COR-L47 (cell line): ENCODE results near the gene FCER2.

Source experiments
- DNase-seq: peaks from one replicate; lab custom pipeline; 2025; lab: John Stamatoyannopoulos, UW

FCER2 gene

DNA sequence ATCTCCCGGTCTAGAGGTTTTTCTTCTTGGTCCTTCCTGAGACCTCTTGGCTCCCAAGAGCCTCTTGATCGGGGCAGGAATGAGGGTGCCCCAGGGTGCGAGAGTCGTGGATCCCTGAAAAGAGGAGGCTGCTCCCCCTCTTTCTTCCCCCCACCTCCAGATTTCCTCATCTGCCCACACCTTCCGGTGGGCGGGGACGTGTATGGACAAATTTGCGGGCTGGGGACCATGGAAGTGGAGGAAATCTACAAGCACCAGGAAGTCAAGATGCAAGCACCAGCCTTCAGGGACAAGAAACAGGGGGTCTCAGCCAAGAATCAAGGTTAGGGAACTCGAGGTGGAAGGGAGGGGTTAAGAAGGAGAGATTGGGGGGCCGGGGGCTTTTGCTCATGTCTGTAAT lies 25.1 kb downstream of the FCER2 start, which contains the start of gene MCEMP1:
Gene MCEMP1 (plus strand): TSS at position 237 of the 400 bp plus-strand sequence. CDS start 31 bp downstream, at position 268.
- no peak for DNase-seq

GRCh38 chr19:7676376-7676775 lies 25.6 kb downstream of the FCER2 start:
- DNase-seq = no peak

DNA sequence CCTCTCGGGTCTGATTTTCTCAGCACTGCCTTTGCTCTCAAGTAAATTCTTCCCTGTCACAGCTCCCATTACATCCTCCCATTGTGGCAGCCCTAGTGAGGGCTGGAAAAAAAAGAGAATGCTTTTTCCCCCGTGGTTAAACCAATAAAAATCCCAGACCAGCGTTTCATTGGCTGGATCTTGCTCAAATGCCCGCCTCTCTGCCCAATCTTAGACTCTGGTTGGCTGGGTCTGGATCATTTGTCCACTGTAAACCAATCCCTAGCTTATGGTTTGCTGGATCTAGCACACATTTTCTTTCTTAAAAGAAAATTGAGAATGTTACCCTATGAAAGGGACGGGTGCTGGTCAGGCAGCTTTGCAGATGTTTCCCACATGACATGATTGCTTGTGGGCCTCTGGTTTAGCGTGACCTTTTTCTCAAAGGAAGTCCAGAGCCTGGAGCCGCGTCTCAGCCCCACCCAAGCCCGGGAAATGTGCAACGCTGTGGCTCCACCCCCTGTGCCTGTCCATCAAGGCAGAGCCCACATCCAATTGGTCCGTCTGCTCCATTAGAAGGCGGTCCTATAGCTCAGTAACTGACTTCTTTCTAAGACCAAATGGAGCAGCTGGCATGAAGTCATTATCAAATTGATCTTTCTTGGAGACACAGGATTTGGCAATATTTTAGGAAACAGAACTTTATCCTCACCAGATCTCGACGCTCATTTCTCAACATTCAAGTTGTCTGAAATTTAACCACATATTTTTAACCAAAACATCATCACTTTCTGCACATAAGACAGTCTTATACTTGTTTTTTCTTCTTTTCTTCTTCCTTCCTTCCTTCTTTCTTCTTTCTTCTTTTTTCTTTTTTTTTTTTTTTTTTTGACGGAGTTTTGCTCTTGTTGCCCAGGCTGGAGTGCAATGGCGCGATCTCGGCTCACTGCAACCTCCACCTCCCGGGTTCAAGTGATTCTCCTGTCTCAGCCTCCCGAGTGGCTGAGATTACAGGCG lies 27.6 kb downstream of the FCER2 start:
- peak; percentile 10 for DNase-seq

DNA sequence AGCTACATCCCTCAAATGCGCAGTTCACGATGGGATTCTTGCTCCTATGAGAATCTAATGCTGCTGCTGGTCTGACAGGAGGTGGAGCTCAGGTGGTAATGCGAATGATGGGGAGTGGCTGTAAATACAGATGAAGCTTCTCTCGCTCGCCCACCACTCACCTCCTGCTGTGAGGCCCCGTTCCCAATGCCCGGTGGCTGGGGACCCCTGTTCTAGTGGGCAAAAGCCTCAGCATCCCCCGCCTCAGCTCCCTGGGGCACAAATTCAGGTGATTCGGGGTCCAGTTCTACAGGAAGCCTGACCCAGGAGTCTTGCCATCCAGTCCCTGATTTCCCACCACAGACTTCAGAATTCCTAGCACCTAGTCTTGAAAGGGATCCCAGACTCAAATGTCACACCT lies 29.4 kb downstream of the FCER2 start:
- no peak for DNase-seq

DNA sequence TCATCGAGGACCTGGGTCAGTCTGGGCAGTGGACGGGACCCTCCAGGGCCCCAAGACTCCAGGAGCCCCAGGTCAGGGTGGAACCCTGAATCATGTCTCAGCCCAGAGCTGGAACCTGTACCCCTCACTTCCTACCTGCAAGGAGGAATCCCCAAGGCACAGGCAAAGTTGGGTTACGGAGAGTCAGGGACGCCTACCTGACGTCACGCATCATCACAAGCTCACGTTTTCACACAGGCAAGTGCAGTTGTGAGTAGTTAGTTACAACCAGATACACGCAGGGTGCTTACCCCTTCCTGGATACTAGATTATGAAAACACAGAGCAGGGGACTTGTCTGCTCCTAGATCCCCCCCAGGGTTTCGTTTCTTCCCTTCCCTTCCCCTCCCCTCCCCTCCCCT lies 31.1 kb downstream of the FCER2 start:
- DNase-seq = no peak

GRCh38 chr19:7670150-7670783 lies 31.7 kb downstream of the FCER2 start:
- peak; percentile 4 for DNase-seq

DNA sequence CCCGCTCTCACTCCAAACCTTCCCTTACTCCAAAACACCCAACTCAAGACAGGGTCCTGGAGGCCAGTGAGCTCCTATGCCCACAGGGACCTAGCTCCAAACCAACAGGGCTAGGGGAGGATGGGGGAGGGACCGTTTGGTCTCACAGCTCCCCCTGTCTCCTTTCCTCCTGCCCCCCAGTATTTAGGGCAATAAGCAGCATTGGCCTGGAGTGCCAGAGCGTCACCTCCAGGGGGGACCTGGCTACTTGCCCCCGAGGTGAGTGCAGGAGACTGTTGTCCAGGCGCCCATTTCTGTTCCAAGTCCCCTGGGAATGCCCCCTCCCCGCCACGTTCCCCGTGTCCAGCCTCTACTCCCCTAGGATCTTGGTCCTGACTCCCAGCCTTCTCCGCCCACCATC lies 32.3 kb downstream of the FCER2 start:
- DNase-seq = no peak

DNA sequence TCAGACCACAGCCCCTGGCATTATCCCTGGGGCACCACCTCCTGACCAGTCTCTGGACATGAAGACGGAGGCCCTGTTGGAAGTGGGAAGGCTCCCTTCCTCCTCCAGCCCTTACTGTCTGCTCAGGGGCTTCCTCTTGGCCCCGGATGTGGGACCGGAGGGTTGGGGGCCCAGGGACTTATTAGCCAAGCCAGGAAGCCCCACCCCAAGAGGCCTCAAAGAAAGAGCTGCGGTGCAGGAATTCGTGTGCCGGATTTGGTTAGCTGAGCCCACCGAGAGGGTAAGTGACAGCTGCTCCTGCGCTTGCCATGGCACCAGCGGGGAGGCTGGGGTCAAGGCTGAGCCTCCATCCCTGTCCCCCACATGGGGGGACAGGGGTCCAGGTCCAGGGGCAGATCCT lies 33.1 kb downstream of the FCER2 start, which contains the start of gene RETN:
Gene RETN (plus strand): TSS at position 208 of the 400 bp plus-strand sequence. CDS start 278 bp downstream, outside the sequence.
- DNase-seq = no peak

GRCh38 chr19:7665076-7665475 lies 36.9 kb downstream of the FCER2 start:
- DNase-seq = no peak

DNA sequence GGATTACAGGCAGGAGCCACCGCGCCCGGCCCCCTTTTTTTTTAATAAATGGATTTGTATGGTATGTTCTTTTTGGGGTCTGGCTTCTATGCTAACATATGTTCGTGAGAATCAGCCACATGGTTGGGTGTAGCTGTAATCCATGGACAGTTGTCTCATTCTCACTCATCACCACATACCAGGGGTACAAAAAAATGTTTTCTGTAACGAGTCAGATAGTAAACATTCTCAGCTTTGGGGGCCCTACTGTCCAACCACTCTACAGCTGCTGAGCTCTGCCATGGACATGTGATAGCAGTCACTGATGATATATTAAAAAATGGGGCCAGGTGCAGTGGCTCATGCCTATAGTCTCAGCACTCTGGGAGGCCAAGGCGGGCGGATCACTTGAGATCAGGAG lies 38.2 kb downstream of the FCER2 start:
- DNase-seq = no peak

- DNase-seq = no peak
Measured at GRCh38 chr19:7662657-7663056, 39.3 kb downstream of the FCER2 start.

DNA sequence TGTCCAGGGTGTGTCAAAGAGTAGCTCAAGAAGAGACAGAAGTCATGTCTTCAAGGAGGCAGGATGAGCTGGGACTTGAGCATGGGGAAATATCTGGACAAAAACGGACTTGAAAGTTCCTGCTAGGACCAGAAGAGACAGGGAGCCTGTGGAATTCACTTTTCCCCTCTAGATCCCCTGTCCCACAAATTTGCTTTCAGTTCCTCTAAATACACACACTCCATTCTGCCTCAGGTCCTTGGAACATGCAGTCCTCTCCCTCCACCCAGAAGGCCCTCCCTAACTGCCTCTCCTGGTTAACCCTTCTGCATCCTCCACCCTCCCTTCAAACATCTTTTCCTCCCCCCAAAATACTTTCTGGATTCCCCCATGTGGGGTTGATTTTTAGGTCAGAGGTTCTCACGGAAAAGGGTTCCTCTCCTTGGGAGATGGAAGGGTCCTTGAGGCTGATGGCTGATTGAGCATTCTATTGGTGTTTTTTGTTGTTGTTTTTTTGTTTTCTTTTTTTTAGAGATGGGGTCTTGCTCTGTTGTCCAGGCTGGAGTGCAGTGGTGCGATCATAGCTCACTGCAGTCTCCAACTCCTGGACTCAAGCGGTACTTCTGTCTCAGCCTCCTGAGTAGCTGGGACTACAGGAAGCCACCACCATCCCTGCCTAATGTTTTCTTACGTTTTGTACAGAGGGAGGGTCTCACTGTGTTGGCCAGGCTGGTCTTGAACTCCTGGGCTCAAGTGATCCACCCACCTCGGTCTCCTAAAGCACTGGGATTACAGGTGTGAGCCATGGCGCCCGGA lies 40.0 kb downstream of the FCER2 start:
- DNase-seq = no peak

- no peak for DNase-seq
Measured at GRCh38 chr19:7658219-7658686, 43.7 kb downstream of the FCER2 start.

DNA sequence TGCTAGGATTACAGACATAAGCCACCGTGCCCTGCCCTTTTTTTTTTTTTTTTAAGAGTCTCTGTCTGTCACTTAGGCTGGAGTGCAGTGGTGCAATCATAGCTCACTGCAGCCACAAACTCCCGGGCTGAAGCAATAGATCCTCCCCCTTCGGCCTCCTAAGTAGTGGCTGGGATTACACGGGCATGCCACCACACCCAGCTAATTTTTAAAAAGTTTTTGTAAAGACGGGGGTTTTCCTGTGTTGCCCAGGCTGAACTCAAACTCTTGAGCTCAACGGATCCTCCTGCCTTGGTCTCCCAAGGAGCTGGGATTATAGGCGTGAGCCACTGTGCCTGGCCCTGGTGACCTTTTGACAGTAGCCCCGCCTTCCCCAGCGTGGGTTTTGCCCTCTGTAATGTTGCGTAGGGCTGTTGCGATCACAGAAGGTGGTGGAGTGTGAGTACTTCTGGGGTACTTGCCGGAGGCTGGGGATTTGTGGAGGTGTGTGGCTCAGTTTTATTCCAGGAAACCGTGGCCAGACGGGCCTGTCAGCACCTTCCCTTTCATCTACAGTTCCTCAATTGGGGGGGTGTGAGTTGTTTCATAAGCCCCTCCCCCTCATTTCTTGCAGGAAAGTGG lies 44.7 kb downstream of the FCER2 start:
- no peak for DNase-seq

DNA sequence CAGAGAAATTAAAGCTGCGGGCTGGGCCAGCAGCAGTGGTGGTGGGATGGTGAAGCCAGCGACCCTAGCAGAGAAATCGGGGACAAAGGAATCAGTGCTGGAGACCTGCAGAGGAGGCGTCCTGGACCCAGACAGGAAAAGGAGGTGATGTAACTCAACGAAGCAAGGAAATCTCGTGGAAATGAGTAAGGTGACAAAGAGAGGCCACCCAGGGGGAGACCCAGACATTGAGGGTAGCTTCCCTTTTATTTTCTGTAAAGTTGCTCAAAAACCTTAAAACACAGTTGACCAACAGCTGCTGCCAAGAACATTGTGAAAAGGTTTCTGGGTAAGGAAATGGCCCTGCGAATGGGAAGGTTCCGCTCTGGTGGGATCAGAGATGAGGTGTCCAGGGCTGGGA lies 46.4 kb downstream of the FCER2 start:
- DNase-seq = no peak

GRCh38 chr19:7654401-7654800 lies 47.5 kb downstream of the FCER2 start:
- DNase-seq = no peak

DNA sequence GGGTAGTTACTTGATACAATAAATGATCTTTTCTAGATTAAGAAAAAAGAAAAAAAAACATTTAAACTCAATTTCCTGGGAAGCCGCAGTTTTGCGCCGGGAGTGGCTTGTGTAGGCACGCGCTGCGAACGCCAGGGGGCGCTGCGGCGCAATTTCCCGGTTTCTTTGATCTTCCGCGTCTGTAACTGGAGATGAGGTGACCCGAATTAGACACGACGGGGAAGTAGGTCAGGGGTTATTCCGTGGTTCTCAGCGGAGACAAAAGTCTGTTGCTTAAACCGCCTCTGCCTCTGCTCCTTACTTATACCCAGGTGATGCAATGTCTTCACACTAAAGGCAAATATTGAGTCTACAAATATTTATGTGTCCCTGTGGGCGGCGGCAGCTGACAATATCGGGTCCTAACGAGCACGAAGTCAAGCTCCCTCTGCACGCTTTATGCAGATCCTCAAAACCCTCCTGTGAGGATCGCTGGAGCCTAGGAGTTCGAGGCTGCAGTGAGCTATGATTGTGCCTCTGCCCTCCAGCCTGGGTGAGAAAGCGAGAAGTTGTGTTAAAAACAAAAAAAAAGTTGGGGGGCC lies 49.8 kb downstream of the FCER2 start:
- peak; percentile 55 for DNase-seq

- DNase-seq = no peak
Measured at GRCh38 chr19:7650148-7650547, 51.8 kb downstream of the FCER2 start.

- no peak for DNase-seq
Measured at GRCh38 chr19:7648265-7649014, 53.5 kb downstream of the FCER2 start.

GRCh38 chr19:7647156-7647555 lies 54.8 kb downstream of the FCER2 start:
- DNase-seq = no peak

GRCh38 chr19:7646426-7646700 lies 55.6 kb downstream of the FCER2 start:
- no peak for DNase-seq
